HG03095 (cell line): ENCODE results near the gene TNRC18.

Source experiments
- ATAC-seq: cut with Tn5 transposase; IDR thresholded peaks from one replicate; pipeline ENCODE4 v1.9.1; 2021; ENCODE audit warnings: moderate library complexity; ENCODE audit not compliant: unreplicated experiment

The TNRC18 gene

GRCh38 chr7:5428478-5429252 is 5.0 kb upstream of the TNRC18 start:
- no peak for ATAC-seq

- no peak for ATAC-seq
Measured at GRCh38 chr7:5426226-5426475, 2.5 kb upstream of the TNRC18 start.

GRCh38 chr7:5425507-5426225 is 2.0 kb upstream of the TNRC18 start:
- ATAC-seq = no peak

- no peak for ATAC-seq
Measured at GRCh38 chr7:5424749-5425506, 1.3 kb upstream of the TNRC18 start.

- ATAC-seq = no peak
Measured at GRCh38 chr7:5423976-5424748, 528 bp upstream of the TNRC18 start.

- no peak for ATAC-seq
Measured at GRCh38 chr7:5422396-5423305, 983 bp downstream of the TNRC18 start.

- no peak for ATAC-seq
Measured at GRCh38 chr7:5421714-5422395, 1.8 kb downstream of the TNRC18 start.

- no peak for ATAC-seq
Measured at GRCh38 chr7:5420881-5421713, 2.5 kb downstream of the TNRC18 start.

GRCh38 chr7:5420067-5420880 is 3.4 kb downstream of the TNRC18 start:
- no peak for ATAC-seq

GRCh38 chr7:5419539-5420066 is 4.0 kb downstream of the TNRC18 start:
- no peak for ATAC-seq

GRCh38 chr7:5418285-5418582 is 5.4 kb downstream of the TNRC18 start:
- no peak for ATAC-seq

- ATAC-seq = no peak
Measured at GRCh38 chr7:5417106-5418071, 6.2 kb downstream of the TNRC18 start.

- no peak for ATAC-seq
Measured at GRCh38 chr7:5414916-5415315, 8.7 kb downstream of the TNRC18 start.

- ATAC-seq = no peak
Measured at GRCh38 chr7:5413449-5413786, 10.2 kb downstream of the TNRC18 start.

- no peak for ATAC-seq
Measured at GRCh38 chr7:5408777-5409176, 14.9 kb downstream of the TNRC18 start.

GRCh38 chr7:5406957-5407945 is 16.4 kb downstream of the TNRC18 start:
- no peak for ATAC-seq
